Lower leg skin (tissue), 3 donors: ENCODE data around the gene RSPH9.

Experiments
- CTCF ChIP-seq, 3 donors: fragments of 450-650 bp; IDR thresholded peaks; one replicate each; pipeline ENCODE4 v1.5.1; 2016; ENCODE audit warnings: antibody characterized with exemption in 3 of 3, mild to moderate bottlenecking in 3 of 3, moderate library complexity in 2 of 3
- POLR2A ChIP-seq, 2 donors: fragments of 450-650 bp; IDR thresholded peaks; one replicate each; pipeline ENCODE4 v1.6.1; 2016 to 2017; ENCODE audit warnings: antibody characterized with exemption in 2 of 2, mild to moderate bottlenecking in 1 of 2, moderate library complexity in 1 of 2

DNA sequence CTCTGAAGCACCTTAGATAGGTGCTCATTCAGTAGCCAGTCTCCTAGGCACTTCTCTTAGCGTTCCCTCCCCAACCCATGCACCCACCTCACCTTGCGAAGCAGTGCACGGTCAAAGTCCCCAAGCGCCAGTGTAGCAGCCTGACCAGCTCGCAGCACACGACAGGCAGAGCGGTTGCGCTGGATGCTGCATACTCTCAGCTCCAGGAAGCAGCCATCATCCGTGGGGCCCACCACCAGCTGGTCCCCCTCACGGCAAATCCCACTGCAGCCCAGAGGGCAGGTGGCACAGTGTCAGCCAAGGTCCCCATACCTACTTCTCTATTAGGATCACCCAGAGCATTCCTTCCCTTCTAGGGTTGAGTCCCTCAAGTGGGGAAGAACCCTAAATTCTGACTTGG lies 22.3 kb upstream of the RSPH9 start:
- TF ChIP-seq POLR2A (IDR thresholded peaks at IDR 0.05) (no peak), CTCF (IDR thresholded peaks at IDR 0.05) (no peak)
